Measurements from ENCODE around the gene DBN1.

DBN1 gene

DNA sequence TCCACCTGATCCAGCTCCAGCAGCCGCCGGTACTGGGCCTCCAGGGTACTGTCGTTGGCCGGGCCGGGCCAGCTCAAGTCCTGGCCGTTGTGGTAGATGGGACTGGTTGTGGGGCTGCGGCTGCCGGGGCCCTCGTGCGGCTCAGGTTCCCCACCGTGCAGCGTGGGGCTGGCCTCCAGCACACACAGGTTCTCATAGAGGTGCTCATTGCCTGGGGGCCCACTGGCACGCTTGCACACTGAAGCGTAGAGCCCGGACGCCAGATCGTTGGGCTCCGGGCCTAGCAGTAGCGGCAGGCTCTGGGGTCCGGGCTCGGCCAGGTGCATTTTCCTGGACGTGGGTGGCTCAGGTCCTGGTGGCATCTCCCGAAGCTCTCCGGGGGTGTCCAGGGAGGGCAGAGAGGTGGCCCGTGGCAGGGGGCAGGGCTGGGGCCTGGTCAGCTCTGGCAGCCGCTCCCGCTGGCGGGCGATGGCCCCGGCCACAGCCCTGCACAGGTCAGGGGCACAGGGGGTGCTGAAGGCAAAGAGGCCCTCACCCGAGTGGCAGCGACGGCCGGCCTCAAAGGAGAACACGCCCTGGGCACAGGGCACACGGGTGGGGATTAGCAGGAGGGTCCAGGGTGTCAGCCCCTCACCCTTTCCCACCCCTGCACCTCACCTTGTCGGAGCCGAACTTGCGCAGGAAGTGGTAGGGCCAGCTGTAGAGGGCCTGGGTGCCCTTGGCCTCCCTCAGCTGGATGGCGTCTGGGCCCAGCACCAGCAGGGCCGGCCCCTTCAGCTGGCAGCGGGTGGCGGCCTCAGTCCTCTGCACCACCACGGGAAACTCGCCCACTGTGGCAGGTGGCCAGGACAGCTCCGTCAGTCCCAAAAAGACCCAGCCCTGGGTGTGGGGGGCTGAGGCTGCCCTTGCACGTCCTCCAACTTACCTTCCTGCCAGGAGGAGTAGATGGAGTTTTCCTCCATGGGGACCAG, 30.9 kb upstream of the DBN1 start:
- no peak for DNase-seq

- DNase-seq, result no peak
These were observed 30.1 kb upstream of the DBN1 start for GRCh38 chr5:177503351-177504085.

DNA sequence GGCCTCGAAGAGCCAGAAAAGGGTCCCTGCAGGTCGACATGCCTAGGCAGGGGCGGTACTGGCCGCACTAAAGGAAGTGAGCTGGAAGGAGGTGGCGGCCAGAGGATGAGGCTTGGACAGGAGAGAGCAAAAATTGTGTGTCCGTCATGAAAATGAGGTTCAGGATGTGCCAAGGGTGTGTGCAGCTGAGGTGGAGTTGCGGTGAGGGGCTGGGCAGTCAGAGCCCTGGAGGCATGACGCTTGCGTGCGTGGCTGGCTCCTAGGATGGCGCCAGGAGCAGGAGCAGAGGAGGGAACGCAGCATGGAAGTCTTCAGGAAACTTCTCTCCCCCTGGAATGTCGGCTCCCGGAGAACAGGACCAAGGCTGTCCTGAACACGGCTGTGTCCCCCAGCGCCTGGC, 29.5 kb upstream of the DBN1 start:
- DNase-seq, result no peak

- DNase-seq, result no peak
These were observed 28.6 kb upstream of the DBN1 start for GRCh38 chr5:177501874-177502678.

DNA sequence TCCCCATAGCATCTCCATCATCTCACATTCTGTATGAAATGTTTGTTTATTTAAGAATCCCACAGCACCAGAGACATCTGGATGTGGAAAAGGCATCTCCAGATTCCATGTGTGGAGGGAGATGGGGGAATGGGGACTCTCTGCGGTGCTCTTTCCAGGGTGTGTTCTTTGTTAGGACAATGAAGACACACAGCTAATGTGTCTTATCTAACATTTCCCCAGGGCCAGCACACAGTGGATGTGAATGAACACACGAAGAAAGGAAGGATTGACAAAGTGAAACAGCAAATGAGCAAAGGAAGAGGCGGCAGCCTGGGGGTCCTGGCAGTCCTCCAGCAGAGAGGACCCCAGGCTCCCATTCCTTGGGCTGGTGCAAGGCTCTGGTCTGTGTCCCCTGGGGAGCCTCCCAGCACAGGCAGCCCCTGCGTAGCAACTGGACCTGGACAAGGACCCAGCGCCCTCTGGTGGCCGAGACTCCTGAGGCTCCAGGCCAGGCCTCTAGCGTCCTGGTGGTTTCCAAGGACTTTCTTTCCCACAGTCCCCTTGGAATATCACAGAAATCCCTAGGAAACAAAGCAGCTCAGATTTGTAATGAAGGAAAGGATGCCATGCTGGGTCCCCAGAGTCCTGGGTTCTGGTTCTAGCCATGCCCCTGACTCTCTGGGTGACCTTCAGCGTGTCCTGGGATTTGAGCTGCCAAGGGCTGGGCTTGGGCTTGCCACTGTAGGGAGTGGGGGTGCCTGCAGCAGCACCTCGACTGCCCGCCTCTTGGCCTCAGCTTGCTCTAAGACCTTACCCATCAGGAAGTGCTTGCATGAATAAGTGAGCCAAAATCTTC, 27.5 kb upstream of the DBN1 start:
- peak; percentile 42 for DNase-seq

GRCh38 chr5:177499842-177500241, 26.4 kb upstream of the DBN1 start:
- DNase-seq, result no peak

DNA sequence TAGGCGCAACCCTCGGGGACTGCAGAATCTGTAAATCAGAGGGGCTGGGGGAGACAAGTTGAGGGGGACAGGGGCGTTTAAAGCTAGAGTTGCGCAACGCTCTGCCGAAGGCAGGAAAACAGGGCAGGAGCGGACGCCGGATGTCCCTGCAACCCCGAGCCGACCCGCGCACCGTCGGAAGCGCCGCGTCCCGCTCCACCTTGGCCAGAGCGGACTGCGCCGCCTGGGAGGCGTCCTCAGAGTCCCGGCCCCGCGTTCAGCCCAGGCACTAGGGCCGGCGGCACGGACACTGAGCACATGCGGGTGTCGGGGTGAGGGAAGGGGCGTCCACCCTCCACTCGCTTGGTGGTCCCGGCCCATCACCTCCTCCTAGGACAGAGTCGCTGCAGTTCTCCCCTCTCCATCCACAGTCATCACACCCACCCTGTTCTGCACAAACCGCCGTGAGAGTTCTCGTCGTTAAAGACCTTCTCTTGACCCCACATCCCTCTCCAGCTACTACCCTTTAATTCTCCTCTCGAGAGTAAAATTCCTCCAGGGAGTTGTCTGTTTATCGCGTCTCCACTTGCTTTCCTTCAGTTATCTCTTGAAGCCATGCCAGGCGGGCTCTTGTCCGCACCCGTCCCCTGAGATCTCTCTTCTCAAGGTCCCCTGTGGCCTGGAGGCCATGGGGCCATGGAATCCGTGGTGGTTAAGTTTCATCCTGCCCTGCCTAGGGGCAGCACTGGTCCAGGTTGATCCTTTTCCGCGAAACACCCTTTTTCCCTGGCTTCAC, 24.8 kb upstream of the DBN1 start:
- DNase-seq, result no peak

DNA sequence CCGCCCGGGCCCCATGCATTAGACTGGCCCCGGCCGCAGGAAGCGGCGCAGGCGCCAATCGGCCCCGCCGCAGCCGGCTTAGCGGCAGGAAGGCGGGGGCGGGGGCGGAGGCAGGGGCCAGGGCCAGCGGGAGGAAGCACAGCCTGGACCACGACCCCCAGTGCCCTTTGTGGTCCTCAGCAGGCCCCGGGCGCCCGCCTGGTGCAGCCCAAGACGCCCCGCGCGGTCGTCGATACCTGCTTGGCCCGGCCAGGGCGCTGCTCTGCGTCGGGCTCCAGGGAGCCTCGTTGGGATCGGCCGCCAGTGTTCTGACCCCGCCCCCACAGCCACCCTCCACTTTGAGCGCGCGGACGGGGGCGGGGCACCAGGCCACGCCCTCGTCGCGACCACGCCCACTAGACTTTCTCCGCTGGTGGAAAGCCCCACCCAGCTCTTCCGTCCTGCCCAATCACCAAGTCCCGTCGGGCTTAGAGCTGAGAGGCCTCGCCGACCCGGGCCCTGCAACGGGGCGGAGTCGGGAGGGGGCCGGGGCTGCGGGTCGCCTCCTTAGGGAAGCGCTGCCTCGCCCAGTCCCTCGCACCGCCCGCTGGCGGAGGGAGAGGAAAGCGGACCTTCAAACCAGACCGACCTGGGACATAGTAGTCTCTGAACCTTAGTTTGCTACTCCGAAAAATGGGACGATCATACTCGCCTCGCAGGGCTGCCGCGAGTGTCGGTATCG, 24.0 kb upstream of the DBN1 start, which contains the start of gene PDLIM7:
TSS of gene PDLIM7 (minus strand) at position 313 of the 721 bp plus-strand sequence. CDS start 1,092 bp downstream, outside the sequence.
- DNase-seq, result peak; percentile 88

DNA sequence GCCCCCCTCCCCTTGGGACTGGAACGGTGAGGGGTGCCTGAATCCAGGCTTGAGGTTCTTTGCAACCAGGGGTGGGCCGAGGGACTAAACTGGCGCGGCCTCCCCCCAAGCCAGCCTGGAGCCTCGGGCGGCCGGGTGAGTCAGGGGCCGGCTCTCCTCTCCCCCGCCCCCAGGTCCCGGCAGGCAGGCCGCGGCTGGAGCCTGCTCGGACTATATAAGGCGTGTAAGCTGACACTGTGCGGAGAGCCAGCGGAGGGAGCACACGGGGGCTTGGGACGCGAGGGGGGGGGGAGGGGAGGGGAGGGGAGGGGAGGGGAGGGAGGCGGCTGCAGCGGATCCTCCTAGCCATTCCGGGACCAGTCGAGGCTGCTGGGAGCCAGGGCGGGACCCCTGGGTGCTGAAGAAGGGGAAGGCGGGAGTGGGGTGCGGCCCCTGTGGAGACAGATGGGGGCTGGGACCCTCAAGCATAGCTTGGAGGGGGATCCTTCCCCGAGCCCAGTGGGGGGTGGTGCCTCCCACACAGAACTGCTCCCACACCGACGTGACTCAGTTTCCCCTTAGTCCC, 23.4 kb upstream of the DBN1 start:
- peak; percentile 18 for DNase-seq

DNA sequence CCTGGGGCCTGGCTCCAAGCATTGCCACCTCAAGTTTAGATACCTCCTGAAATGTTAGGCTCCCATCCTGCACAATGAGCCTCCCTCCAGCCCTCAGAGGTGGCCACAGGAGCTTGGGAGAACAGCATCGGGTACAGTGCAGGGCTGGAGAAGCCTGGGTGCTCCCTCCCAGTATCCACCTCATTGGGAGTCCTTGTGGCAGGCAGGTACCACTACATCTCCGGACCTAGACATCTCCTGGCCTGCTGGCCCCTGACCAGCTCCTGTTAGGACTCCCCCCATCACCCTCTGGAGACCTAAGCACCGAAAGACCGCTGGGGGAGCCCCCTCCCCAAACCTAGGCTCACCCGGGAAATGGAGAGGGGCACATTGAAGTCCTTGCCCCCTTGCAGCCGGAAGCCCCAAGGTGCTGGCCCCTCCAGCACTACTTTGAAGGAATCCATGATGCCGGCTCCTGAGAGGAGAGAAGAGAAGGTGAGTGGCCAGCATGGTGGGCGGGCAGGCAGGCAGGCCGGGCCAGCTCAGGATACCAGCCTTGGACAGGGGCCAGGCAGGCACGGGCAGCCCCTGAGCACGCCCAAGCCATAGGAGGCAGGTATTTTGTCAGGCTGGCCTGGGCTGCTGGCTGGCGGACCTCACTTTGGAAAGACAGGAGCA, 22.8 kb upstream of the DBN1 start:
- DNase-seq, result no peak

- DNase-seq, result no peak
These were observed 22.0 kb upstream of the DBN1 start for GRCh38 chr5:177495243-177496060.

DNA sequence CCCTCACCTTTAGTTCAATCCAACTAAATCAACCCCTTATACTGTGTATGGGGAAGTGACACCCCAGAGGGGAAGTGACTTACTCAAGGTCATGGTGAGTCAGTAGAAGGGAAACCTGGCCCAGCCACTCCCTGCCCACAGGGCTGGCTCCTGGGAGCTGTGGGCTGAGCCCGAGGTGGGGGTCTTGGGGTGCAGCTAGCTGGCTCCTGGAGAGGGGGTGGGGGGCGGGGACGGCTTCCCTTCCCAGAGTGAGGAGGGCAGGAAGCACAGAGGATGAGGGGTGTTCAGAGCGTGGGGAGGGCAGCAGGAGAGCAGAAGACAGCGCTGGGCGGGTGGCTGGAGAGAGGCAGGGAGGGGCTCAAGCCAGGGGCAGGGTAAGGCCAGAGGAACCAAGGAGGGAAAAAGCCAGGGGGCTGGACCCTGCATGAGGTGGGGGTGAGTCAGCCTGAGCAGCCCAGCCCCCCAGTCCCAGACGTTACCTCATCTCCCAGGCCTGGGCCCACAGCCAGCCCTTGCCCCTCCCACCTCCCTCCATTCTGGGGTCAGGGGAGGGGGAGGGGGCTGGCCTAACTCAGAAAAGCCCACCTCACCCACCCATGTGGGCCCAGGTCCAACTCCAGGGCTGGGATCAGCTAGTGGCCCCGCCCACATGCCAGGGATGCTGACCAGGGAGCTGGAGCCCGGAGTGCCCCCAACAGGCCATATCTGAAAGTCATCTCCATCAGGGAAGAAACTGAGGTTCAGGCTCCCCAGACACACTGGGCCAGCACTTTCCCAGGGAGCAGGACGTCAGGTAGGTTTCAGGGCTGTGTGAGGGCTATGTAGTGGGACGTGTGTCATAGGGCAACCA, 21.1 kb upstream of the DBN1 start:
- DNase-seq, result no peak

DNA sequence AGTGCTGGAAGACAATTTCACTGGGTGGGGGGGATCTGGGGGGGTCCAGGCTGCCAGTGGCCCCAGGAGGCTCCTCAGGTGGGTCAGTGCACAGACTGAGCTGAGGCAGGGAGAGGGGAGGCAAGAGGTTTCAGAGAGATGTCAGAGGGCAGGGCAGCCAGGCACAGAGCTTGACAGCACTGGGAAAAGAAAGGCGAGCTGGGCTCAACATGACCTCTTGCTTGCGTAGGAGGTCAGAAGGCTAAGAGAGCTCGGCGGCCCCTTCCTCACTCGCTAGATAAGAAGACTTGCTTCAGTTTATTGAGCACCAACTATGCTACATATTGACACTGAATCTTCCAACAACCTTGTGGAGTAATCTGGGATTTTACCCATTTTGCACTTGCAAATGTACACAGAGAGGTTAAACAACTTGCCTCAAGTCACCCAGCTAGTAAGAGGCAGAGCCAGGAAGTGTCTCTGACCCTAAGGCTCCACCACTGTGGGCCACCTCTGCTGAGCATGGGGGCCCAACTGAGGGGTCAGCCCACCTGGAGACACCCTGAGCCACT, 20.4 kb upstream of the DBN1 start:
- no peak for DNase-seq

DNA sequence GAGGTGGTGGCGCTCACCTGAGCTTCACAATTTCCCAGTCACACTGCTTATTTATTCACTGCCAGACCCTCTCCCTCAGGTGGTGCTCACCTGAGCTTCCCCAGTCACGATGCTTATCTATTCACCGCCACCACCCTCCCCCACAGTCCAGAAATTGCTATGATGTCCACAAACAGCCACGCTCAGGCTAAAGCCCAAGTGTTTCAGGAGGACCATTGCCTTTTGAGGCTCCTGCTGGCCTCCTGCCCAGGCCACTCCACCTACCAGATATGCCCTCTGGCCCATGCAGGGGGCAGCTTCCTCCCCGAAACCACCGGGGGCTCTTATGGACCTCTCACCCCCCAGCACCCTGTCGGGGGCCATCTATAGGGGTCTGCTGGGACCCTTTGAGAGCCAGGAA, 19.4 kb upstream of the DBN1 start:
- DNase-seq, result no peak

DNA sequence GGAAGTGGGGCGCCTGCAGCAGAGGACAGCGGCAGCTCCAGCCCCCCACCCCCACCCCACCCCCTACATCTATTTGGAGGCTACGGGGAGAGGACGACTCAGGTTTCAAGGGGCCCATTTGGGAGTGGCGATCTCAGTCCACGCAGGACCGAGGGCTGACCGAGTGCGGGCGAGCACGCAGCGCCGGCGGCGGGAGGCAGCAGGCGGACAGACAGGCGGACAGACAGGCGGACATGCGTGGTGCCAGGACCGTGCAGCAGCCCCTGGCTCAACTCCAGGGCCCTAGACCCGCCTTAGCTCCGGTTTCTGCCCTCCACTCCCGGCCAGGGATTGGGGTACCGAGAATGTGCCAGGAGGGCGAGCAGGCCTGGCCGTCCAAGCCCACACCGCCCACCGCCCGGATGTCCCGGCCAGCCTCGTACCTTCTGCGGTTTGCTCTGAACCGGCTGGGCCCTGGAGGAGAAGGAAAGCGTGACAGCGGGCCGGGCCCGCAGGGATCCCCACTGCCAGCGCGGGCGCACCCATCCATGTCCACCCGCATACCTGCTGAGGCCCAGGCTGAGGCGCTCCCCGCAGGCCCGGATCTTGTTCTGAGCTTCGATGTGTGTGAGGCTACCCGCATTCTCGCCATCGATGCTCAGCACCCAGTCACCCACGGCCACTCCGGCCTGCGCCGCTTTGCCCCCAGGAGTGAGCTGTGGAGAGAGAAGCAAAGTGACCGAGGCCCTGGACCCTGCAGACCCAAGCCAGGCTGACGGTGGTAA, 18.7 kb upstream of the DBN1 start:
- no peak for DNase-seq

DNA sequence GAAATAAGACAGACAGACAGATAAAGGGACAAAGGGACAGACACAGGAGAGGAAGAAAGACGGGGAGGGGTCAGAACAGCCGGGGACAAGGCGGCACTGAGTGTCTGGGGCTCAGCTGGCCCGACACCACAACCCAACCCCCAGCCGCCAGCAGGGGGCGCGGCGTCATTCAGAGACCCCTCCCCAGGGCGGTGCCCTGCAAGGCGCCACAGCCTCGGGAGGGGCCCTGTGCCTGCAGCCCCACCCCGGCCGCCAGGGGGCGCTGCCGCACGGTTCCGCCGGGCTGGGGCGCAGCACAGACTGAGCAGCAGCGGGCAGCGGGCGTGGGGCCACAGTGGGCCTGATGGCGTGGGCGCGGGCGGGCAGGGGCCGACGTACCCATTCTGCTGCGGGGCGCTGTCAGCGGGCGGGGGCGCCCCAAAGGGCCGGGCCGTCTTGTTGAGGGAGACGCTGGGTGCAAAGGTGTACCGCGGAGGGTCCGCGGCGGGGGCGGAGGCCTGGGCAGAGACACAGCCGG, 18.1 kb upstream of the DBN1 start:
- peak; percentile 52 for DNase-seq
